Uterus (tissue), 4 donors: Measurements from ENCODE around the gene KIF5A. TPM values are rescaled to one million over a fixed set of nuclear protein-coding genes. Genes with fewer than 3 reads are reported as not detected.

Experiments
- DNase-seq, 2 donors: peaks; one replicate each; pipeline ENCODE4 v3.0.0-alpha.2; 2019 to 2020
- H3K27ac ChIP-seq, 2 donors: fragments of 200-600 bp; sonication (generic); 1 replicate in 1 of 2; 2 replicates in 1 of 2; pipeline ENCODE4 v1.5.1; 2016 to 2018
- H3K27me3 ChIP-seq, 2 donors: fragments of 200-600 bp; sonication (generic); one replicate each; pipeline ENCODE4 v1.5.1; 2018 to 2019; ENCODE audit warnings: control low read depth in 1 of 2
- H3K36me3 ChIP-seq, 2 donors: fragments of 200-600 bp; sonication (generic); one replicate each; pipeline ENCODE4 v1.5.1; 2019; ENCODE audit warnings: control low read depth in 1 of 2
- H3K4me1 ChIP-seq, 2 donors: fragments of 200-600 bp; sonication (generic); one replicate each; pipeline ENCODE4 v1.5.1; 2018 to 2019; ENCODE audit warnings: control low read depth in 1 of 2
- H3K4me3 ChIP-seq, 2 donors: fragments of 200-600 bp; sonication (generic); 1 replicate in 1 of 2; 2 replicates in 1 of 2; pipeline ENCODE4 v1.5.1; 2018 to 2019; ENCODE audit warnings: mild to moderate bottlenecking in 1 of 2
- H3K9me3 ChIP-seq, 2 donors: fragments of 200-600 bp; sonication (generic); one replicate each; pipeline ENCODE4 v1.5.1; 2019; ENCODE audit warnings: control low read depth in 1 of 2
- POLR2A ChIP-seq, 2 donors: fragments of 450-650 bp; IDR thresholded peaks; one replicate each; pipeline ENCODE4 v1.6.1; 2016; ENCODE audit warnings: antibody characterized with exemption in 2 of 2, mild to moderate bottlenecking in 1 of 2, moderate library complexity in 1 of 2
- intact Hi-C: fragments of 100-400 bp; cut with DNase I; formaldehyde crosslinking; loops from one replicate; pipeline ENCODE4 v1.15.1; 2023; ENCODE audit warnings: low total_unique reads
- total RNA-seq, 4 donors: library from RNA; depleted of rRNA in 3 of 4; stranded (reverse); fragments of >200 nt in 3 of 4; gene quantifications; one replicate each; pipeline versions ENCODE4 v1.1.0 to v1.2.4, GENCODE V29; 2014 to 2023
- TF ChIP-seq, protein P1 (sequence below), 4 experiments: fragments of 200-600 bp in 2 of 4; fragments of 450-650 bp in 2 of 4; sonication (generic) in 2 of 4; IDR thresholded peaks; one replicate each; pipeline ENCODE4 v1.5.1; 2016 to 2019; ENCODE audit warnings: antibody characterized with exemption in 4 of 4, mild to moderate bottlenecking in 2 of 4, moderate library complexity in 1 of 4
- donor health status: DM: yes; HTN: yes; CAD: no.

KIF5A gene
- total RNA-seq, 4 donors from 2014 or later: 0.59 to 5.1 (median 1.9) TPM

DNA sequence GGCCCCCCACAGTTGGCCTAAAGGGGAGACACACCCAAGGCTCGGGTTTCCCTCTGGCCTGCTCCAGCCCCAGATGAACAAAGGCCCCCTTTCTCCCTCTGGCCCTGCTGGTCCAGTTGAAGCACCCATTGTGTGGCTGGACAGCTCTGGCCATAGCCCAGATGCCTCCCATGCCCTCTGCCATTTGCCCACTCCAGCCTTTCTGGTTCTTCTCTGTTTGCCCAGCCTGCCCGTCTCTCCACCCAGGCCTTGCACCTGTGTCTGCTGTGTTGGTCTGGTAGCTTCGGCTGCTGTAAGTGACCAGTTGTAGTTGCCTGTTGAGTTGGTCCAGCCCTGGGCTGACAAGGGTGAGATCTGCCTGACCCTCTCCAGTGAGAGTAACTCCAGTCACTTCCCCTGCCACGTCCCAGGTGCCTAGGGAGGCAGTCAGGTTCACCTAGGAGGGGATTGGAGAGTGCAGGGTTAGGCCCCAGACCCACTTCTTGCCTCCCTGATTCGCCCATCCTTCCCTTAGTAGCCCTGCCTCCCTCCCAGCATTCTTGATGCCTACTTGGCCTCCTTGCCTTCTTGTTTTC is 80.1 kb downstream of the KIF5A start:
- intact Hi-C loops: no loop called here

DNA sequence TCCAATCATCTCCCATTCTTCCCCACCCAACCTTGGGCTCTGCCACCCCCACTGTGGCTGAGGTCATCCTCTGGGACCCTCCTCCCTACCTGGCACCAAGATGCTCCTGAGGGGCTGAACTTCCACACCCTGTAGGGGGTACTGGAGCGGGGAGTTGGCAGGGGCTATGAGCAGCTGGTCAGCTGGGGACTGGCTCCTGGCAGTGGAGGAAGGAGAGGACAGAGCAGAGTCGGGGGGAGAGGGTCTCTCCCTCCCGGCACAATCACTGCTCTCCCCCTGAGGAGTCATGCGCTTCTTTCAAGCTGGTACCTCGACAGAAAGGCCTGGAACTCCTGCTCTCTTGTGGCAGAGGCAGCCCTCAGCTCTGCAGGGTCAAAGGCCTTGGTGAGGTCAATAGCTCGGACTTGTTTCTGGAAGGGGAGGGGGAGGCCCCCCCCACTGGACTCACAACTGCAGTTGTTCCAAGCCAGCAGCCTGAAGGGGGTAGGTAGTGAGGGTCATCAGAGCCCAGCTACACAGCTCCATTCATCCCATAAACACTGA is 81.1 kb downstream of the KIF5A start:
- H3K4me3 ChIP-seq: no peak overlapping the region
- no peaks in the 10 kb centered on the region for H3K9me3 ChIP-seq
- H3K4me1 ChIP-seq: no peaks in the 10 kb centered on the region
- TF ChIP-seq POLR2A (IDR thresholded peaks at IDR 0.05): no peak
- TF ChIP-seq, protein P1, sequence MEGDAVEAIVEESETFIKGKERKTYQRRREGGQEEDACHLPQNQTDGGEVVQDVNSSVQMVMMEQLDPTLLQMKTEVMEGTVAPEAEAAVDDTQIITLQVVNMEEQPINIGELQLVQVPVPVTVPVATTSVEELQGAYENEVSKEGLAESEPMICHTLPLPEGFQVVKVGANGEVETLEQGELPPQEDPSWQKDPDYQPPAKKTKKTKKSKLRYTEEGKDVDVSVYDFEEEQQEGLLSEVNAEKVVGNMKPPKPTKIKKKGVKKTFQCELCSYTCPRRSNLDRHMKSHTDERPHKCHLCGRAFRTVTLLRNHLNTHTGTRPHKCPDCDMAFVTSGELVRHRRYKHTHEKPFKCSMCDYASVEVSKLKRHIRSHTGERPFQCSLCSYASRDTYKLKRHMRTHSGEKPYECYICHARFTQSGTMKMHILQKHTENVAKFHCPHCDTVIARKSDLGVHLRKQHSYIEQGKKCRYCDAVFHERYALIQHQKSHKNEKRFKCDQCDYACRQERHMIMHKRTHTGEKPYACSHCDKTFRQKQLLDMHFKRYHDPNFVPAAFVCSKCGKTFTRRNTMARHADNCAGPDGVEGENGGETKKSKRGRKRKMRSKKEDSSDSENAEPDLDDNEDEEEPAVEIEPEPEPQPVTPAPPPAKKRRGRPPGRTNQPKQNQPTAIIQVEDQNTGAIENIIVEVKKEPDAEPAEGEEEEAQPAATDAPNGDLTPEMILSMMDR (IDR thresholded peaks at IDR 0.05): no peak
- no peaks in the 10 kb centered on the region for H3K36me3 ChIP-seq
- no peak for DNase-seq
- H3K27ac ChIP-seq: no peak overlapping the region
- peaks cover 0 to under 1% of the 10 kb centered on the region in 2 donors for H3K27me3 ChIP-seq
- intact Hi-C loops: no loop called here

More for the DNA sequence above, 80.1 kb downstream of the KIF5A start:
- TF ChIP-seq POLR2A (IDR thresholded peaks at IDR 0.05): no peak
- TF ChIP-seq, protein P1 (IDR thresholded peaks at IDR 0.05): no peak
- Histone ChIP-seq H3K27ac (no peak overlapping the region), H3K9me3 (no peaks in the 10 kb centered on the region), H3K27me3 (no peaks in the 10 kb centered on the region), H3K4me3 (no peak overlapping the region), H3K4me1 (no peaks in the 10 kb centered on the region), H3K36me3 (no peaks in the 10 kb centered on the region)
- DNase-seq: no peak

DNA sequence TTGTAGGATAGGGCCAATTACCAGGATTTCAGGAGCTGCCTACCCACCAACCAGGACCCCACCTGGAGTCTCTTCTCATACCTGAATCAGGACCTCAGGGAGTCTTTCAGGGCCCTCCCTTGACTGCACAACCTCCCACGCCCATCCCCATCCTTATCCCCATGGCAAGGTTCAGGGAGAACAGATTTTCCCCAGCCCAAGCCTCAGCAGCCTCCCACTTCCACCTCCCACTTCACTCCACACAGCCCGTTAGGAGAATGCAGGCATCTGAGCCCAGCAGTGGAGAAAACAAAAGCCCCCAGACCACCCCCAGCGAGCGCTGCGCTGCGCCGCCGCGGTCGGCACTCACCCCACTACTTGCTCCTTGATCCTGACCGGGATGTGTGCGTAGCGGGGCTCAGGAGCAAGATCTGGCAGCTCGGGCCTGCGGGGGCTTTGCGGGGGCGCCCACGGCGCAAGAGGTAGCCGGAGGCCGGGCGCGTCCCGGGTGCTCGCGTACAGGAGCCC is 81.8 kb downstream of the KIF5A start:
- TF ChIP-seq, protein P1 (IDR thresholded peaks at IDR 0.05): no peak
- TF ChIP-seq POLR2A (IDR thresholded peaks at IDR 0.05): no peak
- intact Hi-C loops: no loop called here
- Histone ChIP-seq H3K9me3 (no peaks in the 10 kb centered on the region), H3K4me1 (no peaks in the 10 kb centered on the region), H3K4me3 (peak overlapping the region; percentile 37 to 42), H3K27me3 (peaks cover 0 to 7% of the 10 kb centered on the region in 2 donors), H3K36me3 (no peaks in the 10 kb centered on the region), H3K27ac (no peak overlapping the region)
- DNase-seq: no peak

DNA sequence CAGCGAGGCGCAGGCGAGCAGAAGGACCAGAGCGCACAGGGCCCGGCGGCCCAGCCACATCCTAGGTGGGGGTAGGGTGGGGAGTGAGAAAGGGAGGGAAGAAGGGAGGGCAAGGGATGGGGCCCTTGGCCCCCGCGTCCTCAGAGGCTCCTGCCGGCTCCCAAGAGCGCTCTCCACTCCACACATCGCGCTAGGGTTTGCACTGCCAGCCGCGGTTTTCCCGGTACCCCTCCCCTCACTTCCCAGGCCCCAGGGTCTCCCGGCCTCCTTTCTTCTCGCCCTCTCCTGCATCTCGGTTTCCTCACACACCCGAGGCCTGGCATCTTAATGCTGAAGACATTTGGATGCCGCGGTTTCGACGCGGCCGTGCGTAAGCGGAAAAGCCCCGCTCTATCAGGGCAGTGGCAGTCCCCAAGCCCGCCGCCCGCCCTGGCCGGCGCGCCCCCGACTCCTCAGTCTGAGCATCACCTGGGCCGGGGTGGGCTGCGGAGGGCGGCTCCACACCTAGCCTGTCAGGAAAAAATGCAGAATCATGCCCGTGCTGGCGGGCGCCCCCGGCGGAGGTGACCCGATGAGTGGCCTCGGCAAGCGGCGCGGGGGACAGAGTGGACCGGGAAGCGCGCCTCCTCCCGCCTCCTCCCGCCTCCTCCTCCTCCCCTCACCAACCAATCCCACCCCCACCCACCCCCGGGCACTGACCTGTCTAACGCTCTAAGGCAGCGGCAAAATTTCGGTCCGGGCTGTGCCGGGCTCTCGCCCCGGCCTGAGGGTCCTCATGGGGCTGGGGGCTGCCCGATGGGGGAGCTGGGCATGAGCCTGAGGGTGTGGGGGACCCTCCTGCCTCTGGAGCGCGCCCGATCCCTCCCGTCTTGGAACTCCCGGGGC is 82.5 kb downstream of the KIF5A start:
- Histone ChIP-seq H3K9me3 (no peaks in the 10 kb centered on the region), H3K4me3 (peak overlapping the region; percentile 37 to 42), H3K4me1 (no peaks in the 10 kb centered on the region), H3K27ac (no peak overlapping the region), H3K36me3 (no peaks in the 10 kb centered on the region), H3K27me3 (peaks cover 0 to 9% of the 10 kb centered on the region in 2 donors)
- TF ChIP-seq, protein P1 (IDR thresholded peaks at IDR 0.05): no peak
- no peak for TF ChIP-seq POLR2A (IDR thresholded peaks at IDR 0.05)
- DNase-seq: no peak
- intact Hi-C loops: no loop called here
